Esophagus muscularis mucosa (tissue), 3 donors: Measurements from ENCODE around the gene EFNA1.

Experiments
- CTCF ChIP-seq, 3 experiments: fragments of 200-600 bp in 2 of 3; fragments of 450-650 bp in 1 of 3; sonication (generic) in 2 of 3; IDR thresholded peaks; one replicate each; pipeline ENCODE4 v1.5.1; 2017 to 2019; ENCODE audit warnings: antibody characterized with exemption in 3 of 3, mild to moderate bottlenecking in 2 of 3, moderate library complexity in 1 of 3
- POLR2A ChIP-seq: fragments of 450-650 bp; IDR thresholded peaks from one replicate; pipeline ENCODE4 v1.6.1; 2017; ENCODE audit warnings: antibody characterized with exemption, moderate library complexity, mild to moderate bottlenecking, low read depth
- POLR2AphosphoS5 ChIP-seq, 2 donors: sonication (generic); formaldehyde crosslinking; IDR thresholded peaks; one replicate each; pipeline ENCODE4 v1.6.1; 2017; ENCODE audit warnings: antibody characterized with exemption in 2 of 2

GRCh38 chr1:155182052-155182550 lies 54.4 kb downstream of the EFNA1 start:
- no peak for TF ChIP-seq CTCF (IDR thresholded peaks at IDR 0.05)
- no peak for TF ChIP-seq POLR2A
- TF ChIP-seq POLR2AphosphoS5 (IDR thresholded peaks at IDR 0.05), result no peak
